ENCODE data around the gene FBXO8.
"Not testable (repeated sequence)": the region's sequence is repeated elsewhere in the genome, so short reads cannot be mapped to it uniquely, and the experiment has no call there.

Gene FBXO8

GRCh38 chr4:174304664-174305063 lies 21.2 kb upstream of the FBXO8 start:
- H3K27me3 Mint-ChIP-seq = no peaks in the 10 kb centered on the region
- H3K9me3 Mint-ChIP-seq = no peaks in the 10 kb centered on the region
- no peak overlapping the region for H3K27ac Mint-ChIP-seq
- H3K4me1 Mint-ChIP-seq (ENCODE audit: low read depth) = no peaks in the 10 kb centered on the region
- H3K36me3 Mint-ChIP-seq (ENCODE audit: low read depth) = peaks cover 56% of the 10 kb centered on the region
- H3K4me3 Mint-ChIP-seq = no peak overlapping the region

GRCh38 chr4:174303687-174304086 lies 20.2 kb upstream of the FBXO8 start:
- Mint-ChIP-seq H3K4me3 (no peak overlapping the region), H3K27me3 (no peaks in the 10 kb centered on the region), H3K36me3 (ENCODE audit: low read depth) (peaks cover 55% of the 10 kb centered on the region), H3K9me3 (no peaks in the 10 kb centered on the region), H3K4me1 (ENCODE audit: low read depth) (no peaks in the 10 kb centered on the region), H3K27ac (no peak overlapping the region)

- not testable (repeated sequence) for H3K4me3 Mint-ChIP-seq; H3K27me3 Mint-ChIP-seq; H3K4me1 Mint-ChIP-seq (ENCODE audit: low read depth); H3K27ac Mint-ChIP-seq
- peaks cover 57% of the 10 kb centered on the region for H3K36me3 Mint-ChIP-seq (ENCODE audit: low read depth)
- peaks cover 20% of the 10 kb centered on the region for H3K9me3 Mint-ChIP-seq
These were observed 11.7 kb upstream of the FBXO8 start for GRCh38 chr4:174295142-174295541.

GRCh38 chr4:174294641-174295040 lies 11.2 kb upstream of the FBXO8 start:
- not testable (repeated sequence) for H3K4me3 Mint-ChIP-seq; H3K4me1 Mint-ChIP-seq (ENCODE audit: low read depth); H3K27me3 Mint-ChIP-seq; H3K27ac Mint-ChIP-seq
- H3K36me3 Mint-ChIP-seq (ENCODE audit: low read depth) = peaks cover 53% of the 10 kb centered on the region
- peaks cover 20% of the 10 kb centered on the region for H3K9me3 Mint-ChIP-seq

- Mint-ChIP-seq H3K36me3 (ENCODE audit: low read depth) (peaks cover 41% of the 10 kb centered on the region), H3K4me1 (ENCODE audit: low read depth) (peaks cover 7% of the 10 kb centered on the region), H3K4me3 (no peak overlapping the region), H3K27ac (no peak overlapping the region), H3K9me3 (peaks cover 20% of the 10 kb centered on the region), H3K27me3 (no peaks in the 10 kb centered on the region)
These were observed 9.0 kb upstream of the FBXO8 start for GRCh38 chr4:174292473-174292872.

GRCh38 chr4:174286870-174287269 lies 3.4 kb upstream of the FBXO8 start:
- Mint-ChIP-seq H3K36me3 (ENCODE audit: low read depth) (peaks cover 15% of the 10 kb centered on the region), H3K4me3 (no peak overlapping the region), H3K27me3 (no peaks in the 10 kb centered on the region), H3K4me1 (ENCODE audit: low read depth) (peaks cover 31% of the 10 kb centered on the region), H3K27ac (no peak overlapping the region), H3K9me3 (no peaks in the 10 kb centered on the region)

- peak overlapping the region; percentile 99 for H3K4me3 Mint-ChIP-seq
- H3K4me1 Mint-ChIP-seq (ENCODE audit: low read depth) = peaks cover 54% of the 10 kb centered on the region
- peaks cover 13% of the 10 kb centered on the region for H3K36me3 Mint-ChIP-seq (ENCODE audit: low read depth)
- no peaks in the 10 kb centered on the region for H3K9me3 Mint-ChIP-seq
- peak overlapping the region; percentile 99 for H3K27ac Mint-ChIP-seq
- H3K27me3 Mint-ChIP-seq = no peaks in the 10 kb centered on the region
These were observed 1.0 kb upstream of the FBXO8 start for GRCh38 chr4:174284487-174284886.

- Mint-ChIP-seq H3K9me3 (no peaks in the 10 kb centered on the region), H3K36me3 (ENCODE audit: low read depth) (peaks cover 14% of the 10 kb centered on the region), H3K27ac (peak overlapping the region; percentile 99), H3K27me3 (no peaks in the 10 kb centered on the region), H3K4me1 (ENCODE audit: low read depth) (peaks cover 67% of the 10 kb centered on the region), H3K4me3 (peak overlapping the region; percentile 99)
These were observed 496 bp downstream of the FBXO8 start for GRCh38 chr4:174282836-174283506.

- peaks cover 74% of the 10 kb centered on the region for H3K4me1 Mint-ChIP-seq (ENCODE audit: low read depth)
- H3K4me3 Mint-ChIP-seq = peak overlapping the region; percentile 99
- no peak overlapping the region for H3K27ac Mint-ChIP-seq
- peaks cover 14% of the 10 kb centered on the region for H3K36me3 Mint-ChIP-seq (ENCODE audit: low read depth)
- no peaks in the 10 kb centered on the region for H3K27me3 Mint-ChIP-seq
- H3K9me3 Mint-ChIP-seq = no peaks in the 10 kb centered on the region
These were observed 1.6 kb downstream of the FBXO8 start for GRCh38 chr4:174281901-174282300.

- Mint-ChIP-seq H3K27me3 (no peaks in the 10 kb centered on the region), H3K4me1 (ENCODE audit: low read depth) (peaks cover 71% of the 10 kb centered on the region), H3K36me3 (ENCODE audit: low read depth) (peaks cover 14% of the 10 kb centered on the region), H3K9me3 (no peaks in the 10 kb centered on the region), H3K27ac (no peak overlapping the region), H3K4me3 (no peak overlapping the region)
These were observed 2.2 kb downstream of the FBXO8 start for GRCh38 chr4:174281182-174281737.

GRCh38 chr4:174279433-174280155 lies 3.9 kb downstream of the FBXO8 start:
- Mint-ChIP-seq H3K27ac (no peak overlapping the region), H3K4me1 (ENCODE audit: low read depth) (peaks cover 67% of the 10 kb centered on the region), H3K4me3 (no peak overlapping the region)

GRCh38 chr4:174278467-174278866 lies 5.0 kb downstream of the FBXO8 start:
- H3K4me3 Mint-ChIP-seq = no peak overlapping the region
- peaks cover 14% of the 10 kb centered on the region for H3K36me3 Mint-ChIP-seq (ENCODE audit: low read depth)
- H3K27ac Mint-ChIP-seq = no peak overlapping the region
- H3K27me3 Mint-ChIP-seq = no peaks in the 10 kb centered on the region
- no peaks in the 10 kb centered on the region for H3K9me3 Mint-ChIP-seq
- H3K4me1 Mint-ChIP-seq (ENCODE audit: low read depth) = peaks cover 64% of the 10 kb centered on the region

More at GRCh38 chr4:174279433-174280155, 3.9 kb downstream of the FBXO8 start:
- Mint-ChIP-seq H3K27me3 (no peaks in the 10 kb centered on the region), H3K36me3 (ENCODE audit: low read depth) (peaks cover 14% of the 10 kb centered on the region), H3K9me3 (no peaks in the 10 kb centered on the region)

GRCh38 chr4:174277433-174277832 lies 6.0 kb downstream of the FBXO8 start:
- Mint-ChIP-seq H3K4me1 (ENCODE audit: low read depth) (peaks cover 59% of the 10 kb centered on the region), H3K9me3 (no peaks in the 10 kb centered on the region), H3K36me3 (ENCODE audit: low read depth) (peaks cover 14% of the 10 kb centered on the region), H3K27me3 (no peaks in the 10 kb centered on the region), H3K27ac (no peak overlapping the region), H3K4me3 (no peak overlapping the region)

- Mint-ChIP-seq H3K27ac (peak overlapping the region; percentile 7), H3K36me3 (ENCODE audit: low read depth) (peaks cover 12% of the 10 kb centered on the region), H3K27me3 (no peaks in the 10 kb centered on the region), H3K9me3 (no peaks in the 10 kb centered on the region), H3K4me3 (no peak overlapping the region), H3K4me1 (ENCODE audit: low read depth) (peaks cover 45% of the 10 kb centered on the region)
These were observed 8.4 kb downstream of the FBXO8 start for GRCh38 chr4:174275101-174275500.

- no peak overlapping the region for H3K27ac Mint-ChIP-seq
- no peaks in the 10 kb centered on the region for H3K27me3 Mint-ChIP-seq
- no peak overlapping the region for H3K4me3 Mint-ChIP-seq
- H3K9me3 Mint-ChIP-seq = no peaks in the 10 kb centered on the region
- peaks cover 39% of the 10 kb centered on the region for H3K4me1 Mint-ChIP-seq (ENCODE audit: low read depth)
- peaks cover 5% of the 10 kb centered on the region for H3K36me3 Mint-ChIP-seq (ENCODE audit: low read depth)
These were observed 9.0 kb downstream of the FBXO8 start for GRCh38 chr4:174274436-174274835.
